K562 (cell line): ENCODE data around the gene LAMA2. TPM values are rescaled to one million over a fixed set of nuclear protein-coding genes. Genes with fewer than 3 reads are reported as not detected.

ENCODE experiments used
- ARID2 ChIP-seq: fragments of 450-650 bp; IDR thresholded peaks from 2 replicates; pipeline ENCODE4 v1.6.1; 2017; ENCODE audit warnings: antibody characterized with exemption, mild to moderate bottlenecking
- CBFB ChIP-seq: sonication (generic); formaldehyde crosslinking; IDR thresholded peaks from 2 replicates; pipeline ENCODE4 v1.4.0; 2020; ENCODE audit warnings: mild to moderate bottlenecking, missing genetic modification reagents
- ELF4 ChIP-seq: fragments of 450-650 bp; formaldehyde crosslinking; IDR thresholded peaks from 2 replicates; pipeline ENCODE4 v1.4.0; 2022; ENCODE audit warnings: missing genetic modification characterization
- ETV5 ChIP-seq: sonication (generic); formaldehyde crosslinking; IDR thresholded peaks from 2 replicates; pipeline ENCODE4 v1.4.0; 2020; ENCODE audit warnings: low read depth, mild to moderate bottlenecking, missing genetic modification reagents
- NFE2L1 ChIP-seq: fragments of 450-650 bp; IDR thresholded peaks from 2 replicates; pipeline ENCODE4 v1.6.1; 2016; ENCODE audit warnings: missing genetic modification characterization, low read depth, mild to moderate bottlenecking, missing compliant biosample characterization, moderate library complexity, borderline replicate concordance
- POU5F1 ChIP-seq: fragments of 150-350 bp; IDR thresholded peaks from 2 replicates; pipeline ENCODE4 v1.6.1; 2014; ENCODE audit warnings: borderline replicate concordance, low read length, low read depth, mild to moderate bottlenecking; ENCODE audit not compliant: partially characterized antibody
- TEAD4 ChIP-seq, 2 experiments: sonication (generic) in 1 of 2; formaldehyde crosslinking in 1 of 2; IDR thresholded peaks; 2 replicates each; pipeline versions ENCODE4 v1.6.1 to v1.8.0; 2012 to 2022; ENCODE audit warnings: borderline replicate concordance in 1 of 2, inconsistent platforms in 1 of 2, low read length in 1 of 2, mild to moderate bottlenecking in 1 of 2, missing genetic modification reagents in 1 of 2
- TRIM28 ChIP-seq: fragments of 450-650 bp; IDR thresholded peaks from 2 replicates; pipeline ENCODE4 v1.6.1; 2017
- ZNF133 ChIP-seq: fragments of 250-450 bp; sonication (Bioruptor Pico); IDR thresholded peaks from 2 replicates; pipeline ENCODE4 v1.4.0; 2020; ENCODE audit warnings: mild to moderate bottlenecking
- ZNF253 ChIP-seq: fragments of 250-450 bp; sonication (Bioruptor Pico); conservative IDR thresholded peaks from 2 replicates; pipeline ENCODE4 v1.6.1; 2021; ENCODE audit warnings: mild to moderate bottlenecking
- ZNF311 ChIP-seq: fragments of 250-450 bp; sonication (Bioruptor Pico); IDR thresholded peaks from 2 replicates; pipeline ENCODE4 v1.4.0; 2020; ENCODE audit warnings: mild to moderate bottlenecking, moderate library complexity
- ZNF699 ChIP-seq: fragments of 250-450 bp; sonication (Bioruptor Pico); IDR thresholded peaks from 2 replicates; pipeline ENCODE4 v1.8.0; 2021; ENCODE audit warnings: mild to moderate bottlenecking, moderate library complexity; ENCODE audit not compliant: insufficient replicate concordance
- ZNF79 ChIP-seq: fragments of 250-450 bp; sonication (Bioruptor Pico); IDR thresholded peaks from 2 replicates; pipeline ENCODE4 v1.4.0; 2020; ENCODE audit warnings: low read depth, mild to moderate bottlenecking, moderate library complexity
- polyA plus RNA-seq, 8 experiments: library from polyadenylated mRNA; depleted of rRNA in 4 of 8; stranded (reverse) in 5 of 8; unstranded in 3 of 8; fragments of >200 nt; fragmentation: Nextera tagmentation in 2 of 8; fragmentation: Illumina TruSeq in 1 of 8; extraction: Ambion mirVana in 2 of 8; extraction: Trizol in 1 of 8; gene quantifications; 2 replicates each; pipeline versions ENCODE4 v1.2.1 to v1.2.3, GENCODE V29; 2011 to 2014; ENCODE audit warnings: inconsistent platforms in 1 of 8, missing spikeins in 1 of 8
- total RNA-seq, 7 experiments: library from RNA; depleted of rRNA in 6 of 7; stranded (reverse); fragments of >200 nt in 6 of 7; fragmentation: Illumina TruSeq in 2 of 7; extraction: Trizol in 2 of 7; gene quantifications; 2 replicates each; pipeline versions ENCODE4 v1.2.1 to v1.2.3, GENCODE V29; 2011 to 2021; ENCODE audit warnings: low replicate concordance in 1 of 7
- TF ChIP-seq, protein P1 (sequence below), 3 experiments: IDR thresholded peaks in 2 of 3; conservative IDR thresholded peaks in 1 of 3; 2 replicates each; pipeline ENCODE4 v1.5.1; 2011 to 2012; ENCODE audit warnings: low read length in 3 of 3, mild to moderate bottlenecking in 3 of 3, control low read depth in 2 of 3, improper control_type of control experiment in 1 of 3, inconsistent platforms in 1 of 3, low read depth in 1 of 3, mixed read lengths in 1 of 3, moderate library complexity in 1 of 3; ENCODE audit not compliant: insufficient read depth in 2 of 3
- TF ChIP-seq, protein P2 (sequence below), 2 experiments: fragments of 450-650 bp in 1 of 2; IDR thresholded peaks; 2 replicates each; pipeline ENCODE4 v1.6.1; 2011 to 2017; ENCODE audit warnings: low read depth in 2 of 2, antibody characterized with exemption in 1 of 2, borderline replicate concordance in 1 of 2, low read length in 1 of 2, mild to moderate bottlenecking in 1 of 2, mixed read lengths in 1 of 2; ENCODE audit not compliant: control insufficient read depth in 1 of 2
- TF ChIP-seq, protein P3 (sequence below): sonication (generic); formaldehyde crosslinking; IDR thresholded peaks from 2 replicates; pipeline ENCODE4 v1.8.0; 2023; ENCODE audit warnings: mild to moderate bottlenecking, missing genetic modification reagents

Gene LAMA2
- total and polyA plus RNA-seq, 9 of the 15 experiments (the other 6 are each of a cell fraction or from before 2014, with no cell fraction given): 0.04 to 1.5 (median 0.36) TPM

DNA sequence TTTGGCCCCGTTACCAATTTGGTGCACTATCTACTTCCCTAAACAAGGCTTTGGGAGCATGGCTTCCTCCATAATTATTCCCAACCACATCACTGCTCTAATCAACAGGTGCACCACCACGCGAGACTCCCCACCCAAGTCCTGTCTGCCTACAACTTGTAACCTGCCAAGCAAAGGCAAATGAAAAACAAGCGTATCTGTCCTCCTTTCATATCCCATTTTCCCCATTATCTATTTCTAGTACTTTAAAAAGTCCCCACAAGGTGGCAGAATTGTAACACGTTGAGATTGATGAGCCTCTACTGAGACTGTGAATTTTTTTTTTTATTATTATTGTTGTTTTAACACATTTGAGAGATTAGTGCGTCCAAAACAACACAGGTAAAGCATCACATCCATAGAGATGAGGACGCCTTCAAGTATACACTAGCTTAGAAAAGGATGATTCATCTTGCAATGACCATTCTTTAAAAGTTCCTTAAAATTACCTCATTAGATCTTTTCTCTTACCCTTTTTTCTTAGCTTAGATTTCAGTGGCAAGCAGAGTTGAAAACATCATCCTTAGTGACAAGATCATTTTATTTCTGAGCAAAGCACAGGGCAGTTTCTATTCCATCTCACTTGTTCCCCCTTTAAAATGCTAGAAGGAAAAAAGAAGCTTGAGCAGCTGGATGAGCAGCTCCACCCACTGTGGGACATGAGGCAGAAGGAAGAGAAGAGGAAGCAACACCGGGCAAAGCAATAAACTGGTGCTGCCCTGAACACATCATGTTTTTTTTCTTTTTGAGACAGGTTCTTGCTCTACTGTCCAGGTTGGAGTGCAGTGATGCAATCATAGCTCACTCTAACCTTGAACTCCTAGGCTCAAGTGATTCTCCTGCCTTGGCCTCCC, 616.3 kb downstream of the LAMA2 start (continued):
- no peak for TF ChIP-seq ZNF699 (CRISPR knock-in tag)
- TF ChIP-seq ELF4 (CRISPR knock-in tag): no peak
- TF ChIP-seq, protein P1, sequence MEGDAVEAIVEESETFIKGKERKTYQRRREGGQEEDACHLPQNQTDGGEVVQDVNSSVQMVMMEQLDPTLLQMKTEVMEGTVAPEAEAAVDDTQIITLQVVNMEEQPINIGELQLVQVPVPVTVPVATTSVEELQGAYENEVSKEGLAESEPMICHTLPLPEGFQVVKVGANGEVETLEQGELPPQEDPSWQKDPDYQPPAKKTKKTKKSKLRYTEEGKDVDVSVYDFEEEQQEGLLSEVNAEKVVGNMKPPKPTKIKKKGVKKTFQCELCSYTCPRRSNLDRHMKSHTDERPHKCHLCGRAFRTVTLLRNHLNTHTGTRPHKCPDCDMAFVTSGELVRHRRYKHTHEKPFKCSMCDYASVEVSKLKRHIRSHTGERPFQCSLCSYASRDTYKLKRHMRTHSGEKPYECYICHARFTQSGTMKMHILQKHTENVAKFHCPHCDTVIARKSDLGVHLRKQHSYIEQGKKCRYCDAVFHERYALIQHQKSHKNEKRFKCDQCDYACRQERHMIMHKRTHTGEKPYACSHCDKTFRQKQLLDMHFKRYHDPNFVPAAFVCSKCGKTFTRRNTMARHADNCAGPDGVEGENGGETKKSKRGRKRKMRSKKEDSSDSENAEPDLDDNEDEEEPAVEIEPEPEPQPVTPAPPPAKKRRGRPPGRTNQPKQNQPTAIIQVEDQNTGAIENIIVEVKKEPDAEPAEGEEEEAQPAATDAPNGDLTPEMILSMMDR (IDR thresholded peaks at IDR 0.05 in 2 of 3, conservative IDR thresholded peaks at IDR 0.05 in 1 of 3; ENCODE audit: insufficient read depth in 2 of 3, low read depth in 1 of 3, low read length in 3 of 3): peak; percentile 55 to 83 (median 59); a peak in 4 of 6 replicates
- peak; percentile 44; the same call in 1 of the 2 replicates for TF ChIP-seq ARID2
- no peak for TF ChIP-seq ZNF311
- TF ChIP-seq NFE2L1 (tag): no peak
- TF ChIP-seq CBFB (CRISPR knock-in tag): no peak
- TF ChIP-seq TEAD4 (IDR thresholded peaks at IDR 0.05; ENCODE audit: low read length): no peak
- TF ChIP-seq TEAD4 (CRISPR knock-in tag; IDR thresholded peaks at IDR 0.05; ENCODE audit: borderline replicate concordance): no peak
- no peak for TF ChIP-seq TRIM28
- no peak for TF ChIP-seq POU5F1
- no peak for TF ChIP-seq ZNF253 (CRISPR knock-in tag)
- TF ChIP-seq, protein P2, sequence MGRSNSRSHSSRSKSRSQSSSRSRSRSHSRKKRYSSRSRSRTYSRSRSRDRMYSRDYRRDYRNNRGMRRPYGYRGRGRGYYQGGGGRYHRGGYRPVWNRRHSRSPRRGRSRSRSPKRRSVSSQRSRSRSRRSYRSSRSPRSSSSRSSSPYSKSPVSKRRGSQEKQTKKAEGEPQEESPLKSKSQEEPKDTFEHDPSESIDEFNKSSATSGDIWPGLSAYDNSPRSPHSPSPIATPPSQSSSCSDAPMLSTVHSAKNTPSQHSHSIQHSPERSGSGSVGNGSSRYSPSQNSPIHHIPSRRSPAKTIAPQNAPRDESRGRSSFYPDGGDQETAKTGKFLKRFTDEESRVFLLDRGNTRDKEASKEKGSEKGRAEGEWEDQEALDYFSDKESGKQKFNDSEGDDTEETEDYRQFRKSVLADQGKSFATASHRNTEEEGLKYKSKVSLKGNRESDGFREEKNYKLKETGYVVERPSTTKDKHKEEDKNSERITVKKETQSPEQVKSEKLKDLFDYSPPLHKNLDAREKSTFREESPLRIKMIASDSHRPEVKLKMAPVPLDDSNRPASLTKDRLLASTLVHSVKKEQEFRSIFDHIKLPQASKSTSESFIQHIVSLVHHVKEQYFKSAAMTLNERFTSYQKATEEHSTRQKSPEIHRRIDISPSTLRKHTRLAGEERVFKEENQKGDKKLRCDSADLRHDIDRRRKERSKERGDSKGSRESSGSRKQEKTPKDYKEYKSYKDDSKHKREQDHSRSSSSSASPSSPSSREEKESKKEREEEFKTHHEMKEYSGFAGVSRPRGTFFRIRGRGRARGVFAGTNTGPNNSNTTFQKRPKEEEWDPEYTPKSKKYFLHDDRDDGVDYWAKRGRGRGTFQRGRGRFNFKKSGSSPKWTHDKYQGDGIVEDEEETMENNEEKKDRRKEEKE (IDR thresholded peaks at IDR 0.05; ENCODE audit: borderline replicate concordance in 1 of 2, control insufficient read depth in 1 of 2, low read depth in 2 of 2, low read length in 1 of 2): no peak
- TF ChIP-seq ZNF79 (CRISPR knock-in tag): no peak
- 0 out of 2 replicates have a peak, but pooled peaks have one; percentile 23 for TF ChIP-seq ETV5
- TF ChIP-seq, protein P3, sequence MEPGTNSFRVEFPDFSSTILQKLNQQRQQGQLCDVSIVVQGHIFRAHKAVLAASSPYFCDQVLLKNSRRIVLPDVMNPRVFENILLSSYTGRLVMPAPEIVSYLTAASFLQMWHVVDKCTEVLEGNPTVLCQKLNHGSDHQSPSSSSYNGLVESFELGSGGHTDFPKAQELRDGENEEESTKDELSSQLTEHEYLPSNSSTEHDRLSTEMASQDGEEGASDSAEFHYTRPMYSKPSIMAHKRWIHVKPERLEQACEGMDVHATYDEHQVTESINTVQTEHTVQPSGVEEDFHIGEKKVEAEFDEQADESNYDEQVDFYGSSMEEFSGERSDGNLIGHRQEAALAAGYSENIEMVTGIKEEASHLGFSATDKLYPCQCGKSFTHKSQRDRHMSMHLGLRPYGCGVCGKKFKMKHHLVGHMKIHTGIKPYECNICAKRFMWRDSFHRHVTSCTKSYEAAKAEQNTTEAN (CRISPR knock-in tag): no peak
- no peak for TF ChIP-seq ZNF133
